PC-3 (cell line): Measurements from ENCODE around the gene USP1. TPM values are rescaled to one million over a fixed set of nuclear protein-coding genes. Genes with fewer than 3 reads are reported as not detected.

ENCODE experiments used
- ATAC-seq: fragments of 200-7000 bp; cut with Tn5 transposase; 2 replicates; pipeline ENCODE4 v1.9.1; 2020; ENCODE audit warnings: mild to moderate bottlenecking, moderate library complexity
- BruUV-seq: library from RNA; stranded (reverse); fragments of 400-500 nt; replicated peaks from 2 replicates; lab custom pipeline; 2021; lab: Mats Ljungman, UMichigan
- CTCF ChIA-PET: fragments of 300-600 bp; sonication (Branson Sonifier 250); formaldehyde crosslinking; loops from one replicate; lab custom pipeline; 2022; ENCODE audit warnings: antibody characterized with exemption; lab: Charles Lee
- POLR2A ChIA-PET: fragments of 300-600 bp; sonication (Branson Sonifier 250); formaldehyde crosslinking; loops from one replicate; lab custom pipeline; 2022; ENCODE audit warnings: antibody characterized with exemption; ENCODE audit not compliant: unreplicated experiment; lab: Charles Lee
- DNase-seq: peaks from one replicate; pipeline ENCODE4 v3.0.0-alpha.2; 2015
- H2AFZ ChIP-seq: fragments of 300-600 bp; sonication (generic); 2 replicates; pipeline ENCODE4 v1.6.0; 2016; ENCODE audit warnings: antibody characterized with exemption, low read length
- H3F3A ChIP-seq: fragments of 300-600 bp; sonication (generic); one replicate; pipeline ENCODE4 v1.6.0; 2017; ENCODE audit warnings: antibody characterized with exemption, low read length, control low read depth, mild to moderate bottlenecking; ENCODE audit not compliant: unreplicated experiment
- H3K27ac ChIP-seq: fragments of 300-600 bp; sonication (generic); 2 replicates; pipeline ENCODE4 v1.5.1; 2016; ENCODE audit warnings: mild to moderate bottlenecking, low read length
- H3K27me3 ChIP-seq: fragments of 300-600 bp; sonication (generic); 2 replicates; pipeline ENCODE4 v1.6.1; 2016; ENCODE audit warnings: low read length, mixed read lengths
- H3K36me3 ChIP-seq: fragments of 300-600 bp; sonication (generic); 2 replicates; pipeline ENCODE4 v1.6.1; 2016; ENCODE audit warnings: low read depth, mixed run types, low read length, mixed read lengths
- H3K4me1 ChIP-seq: fragments of 300-600 bp; sonication (generic); 2 replicates; pipeline ENCODE4 v1.5.1; 2016; ENCODE audit warnings: low read length; ENCODE audit not compliant: insufficient read depth
- H3K4me2 ChIP-seq: fragments of 300-600 bp; sonication (generic); 2 replicates; pipeline ENCODE4 v1.6.0; 2016; ENCODE audit warnings: low read length
- H3K4me3 ChIP-seq: fragments of 300-600 bp; sonication (generic); 2 replicates; pipeline ENCODE4 v1.5.1; 2016; ENCODE audit warnings: mild to moderate bottlenecking, low read length, mixed read lengths
- H3K79me2 ChIP-seq: fragments of 300-600 bp; sonication (generic); 2 replicates; pipeline ENCODE4 v1.6.1; 2017; ENCODE audit warnings: low read length, mixed read lengths
- H3K9ac ChIP-seq: fragments of 300-600 bp; sonication (generic); 2 replicates; pipeline ENCODE4 v1.6.0; 2016; ENCODE audit warnings: mild to moderate bottlenecking, low read length
- H3K9me2 ChIP-seq: fragments of 300-600 bp; sonication (generic); replicated peaks from 2 replicates; pipeline ENCODE4 v1.6.1; 2016; ENCODE audit warnings: mixed run types, low read length, mixed read lengths
- H3K9me3 ChIP-seq: fragments of 300-600 bp; sonication (generic); 2 replicates; pipeline ENCODE4 v1.6.1; 2016; ENCODE audit warnings: low read length, mixed read lengths
- H4K20me1 ChIP-seq: fragments of 300-600 bp; sonication (generic); 2 replicates; pipeline ENCODE4 v1.6.1; 2016; ENCODE audit warnings: low read length, mixed read lengths
- CTCF ChIP-seq: fragments of 300-600 bp; sonication (generic); conservative IDR thresholded peaks from 2 replicates; pipeline ENCODE4 v1.5.1; 2017; ENCODE audit warnings: antibody characterized with exemption, low read depth, mild to moderate bottlenecking, low read length
- EZH2 ChIP-seq: fragments of 300-600 bp; sonication (generic); IDR thresholded peaks from one replicate; pipeline ENCODE4 v1.6.1; 2017; ENCODE audit warnings: antibody characterized with exemption, mild to moderate bottlenecking, low read length; ENCODE audit not compliant: unreplicated experiment
- EZH2phosphoT487 ChIP-seq: fragments of 300-600 bp; sonication (generic); IDR thresholded peaks from 2 replicates; pipeline ENCODE4 v1.6.1; 2018; ENCODE audit warnings: mild to moderate bottlenecking, antibody characterized with exemption, low read length, borderline replicate concordance
- intact Hi-C: fragments of 100-400 bp; cut with micrococcal nuclease; formaldehyde crosslinking; loops from 2 replicates; pipeline ENCODE4 v1.9.0; 2023
- total RNA-seq: library from RNA; depleted of rRNA; stranded (reverse); fragments of >200 nt; gene quantifications from 2 replicates; pipeline ENCODE4 v1.2.3, GENCODE V29; 2014

USP1 gene
- total RNA-seq, 1 experiment from 2014 or later: 42.6 TPM

GRCh38 chr1:62439652-62440371 is 3.0 kb downstream of the USP1 start:
- H3K9ac ChIP-seq: peak overlapping the region; percentile 98; the same call in 1 of the 2 replicates
- peaks cover 40% of the 10 kb centered on the region for H4K20me1 ChIP-seq
- H3K4me3 ChIP-seq: peak overlapping the region; percentile 79
- no peak for ATAC-seq
- TF ChIP-seq EZH2phosphoT487: no peak
- TF ChIP-seq EZH2: no peak
- no peak for TF ChIP-seq CTCF
- no TSS peak for BruUV-seq
- ChIA-PET CTCF (no interaction called here), POLR2A (interaction anchor here (0.5 kb wide), 1 partner anchor 23 kb away, joined by 4 read pairs; no protein-coding TSS in a partner anchor)
- DNase-seq: no peak
- H3K36me3 ChIP-seq: peaks cover 41% of the 10 kb centered on the region
- intact Hi-C loops: loop anchor here (5.0 kb wide), 2 partner anchors 57 to 307 kb away; no protein-coding TSS in a partner anchor
- peak overlapping the region; percentile 89 for H3K4me2 ChIP-seq
- no peaks in the 10 kb centered on the region for H3K9me3 ChIP-seq
- H3F3A ChIP-seq: no peaks in the 10 kb centered on the region
- no peak overlapping the region for H3K27ac ChIP-seq
- H3K4me1 ChIP-seq: peaks cover 14% of the 10 kb centered on the region
- no peaks in the 10 kb centered on the region for H3K9me2 ChIP-seq
- H2AFZ ChIP-seq: no peak overlapping the region
- H3K27me3 ChIP-seq: no peaks in the 10 kb centered on the region
- peaks cover 85% of the 10 kb centered on the region for H3K79me2 ChIP-seq

DNA sequence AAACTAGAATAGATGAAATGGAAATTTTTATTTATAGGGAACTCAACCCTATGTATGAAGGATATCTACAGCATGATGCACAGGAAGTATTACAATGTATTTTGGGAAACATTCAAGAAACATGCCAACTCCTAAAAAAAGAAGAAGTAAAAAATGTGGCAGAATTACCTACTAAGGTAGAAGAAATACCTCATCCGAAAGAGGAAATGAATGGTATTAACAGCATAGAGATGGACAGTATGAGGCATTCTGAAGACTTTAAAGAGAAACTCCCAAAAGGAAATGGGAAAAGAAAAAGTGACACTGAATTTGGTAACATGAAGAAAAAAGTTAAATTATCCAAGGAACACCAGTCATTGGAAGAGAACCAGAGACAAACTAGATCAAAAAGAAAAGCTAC is 7.9 kb downstream of the USP1 start:
- no peak for TF ChIP-seq EZH2phosphoT487
- TF ChIP-seq CTCF: no peak
- no peak for TF ChIP-seq EZH2
- intact Hi-C loops: no loop called here
- CTCF ChIA-PET: no interaction called here

More for the DNA sequence above, 7.9 kb downstream of the USP1 start:
- H4K20me1 ChIP-seq: peaks cover 22% of the 10 kb centered on the region
- no peaks in the 10 kb centered on the region for H3F3A ChIP-seq
- H3K27ac ChIP-seq: no peak overlapping the region
- H3K4me1 ChIP-seq: peaks cover 4% of the 10 kb centered on the region
- H3K4me3 ChIP-seq: no peak overlapping the region
- H3K9me2 ChIP-seq: no peaks in the 10 kb centered on the region
- no peak overlapping the region for H3K4me2 ChIP-seq
- H2AFZ ChIP-seq: no peak overlapping the region
- POLR2A ChIA-PET: no interaction called here
- no peak overlapping the region for H3K9ac ChIP-seq
- H3K27me3 ChIP-seq: no peaks in the 10 kb centered on the region
- ATAC-seq (no peak), DNase-seq (no peak)
- no TSS peak for BruUV-seq
- no peaks in the 10 kb centered on the region for H3K9me3 ChIP-seq
- peaks cover 76% of the 10 kb centered on the region for H3K36me3 ChIP-seq
- H3K79me2 ChIP-seq: peaks cover 63% of the 10 kb centered on the region
